ENCODE results near the gene BLM. TPM values are rescaled to one million over a fixed set of nuclear protein-coding genes. Genes with fewer than 3 reads are reported as not detected.

The BLM gene
- total and polyA plus RNA-seq, 2 of the 8 experiments (the other 6 are each of a cell fraction or from before 2014, with no cell fraction given): 15.2 to 46.7 TPM

DNA sequence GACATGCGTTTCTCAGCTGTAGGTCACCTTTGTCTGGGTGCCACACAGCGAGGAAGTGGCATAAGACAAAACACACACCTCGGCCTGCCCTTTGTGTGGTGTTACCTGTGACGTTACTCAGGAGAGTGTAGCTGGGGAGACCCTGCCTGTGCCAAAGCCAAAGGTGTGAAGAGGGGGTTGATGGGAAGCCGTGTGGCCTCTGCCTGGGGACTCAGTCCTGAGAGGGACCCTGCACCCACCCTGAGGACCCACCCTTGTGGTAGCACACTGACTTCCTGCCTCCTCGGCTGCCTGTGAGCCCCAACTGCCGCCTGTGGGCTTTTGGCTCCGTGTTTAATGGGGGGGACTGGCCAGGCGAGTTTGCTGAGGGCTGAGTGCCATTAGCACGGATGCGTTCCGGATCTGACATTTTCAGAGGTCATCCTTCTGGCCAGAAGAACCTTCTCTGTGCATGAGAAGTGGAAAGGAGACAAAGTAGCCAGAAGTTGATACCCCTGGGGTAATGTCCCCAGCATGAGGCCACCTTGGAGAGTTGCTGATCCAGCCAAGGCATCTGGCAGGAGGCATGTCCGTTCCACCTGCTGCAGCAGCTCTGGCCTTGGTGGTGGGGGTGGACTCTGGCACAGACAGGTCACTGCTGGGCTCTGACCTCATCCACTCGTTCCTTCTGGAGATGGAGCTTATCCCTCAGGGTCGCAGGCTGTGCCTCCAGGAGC, 99.4 kb downstream of the BLM start (continued):
- TF ChIP-seq, protein P1, sequence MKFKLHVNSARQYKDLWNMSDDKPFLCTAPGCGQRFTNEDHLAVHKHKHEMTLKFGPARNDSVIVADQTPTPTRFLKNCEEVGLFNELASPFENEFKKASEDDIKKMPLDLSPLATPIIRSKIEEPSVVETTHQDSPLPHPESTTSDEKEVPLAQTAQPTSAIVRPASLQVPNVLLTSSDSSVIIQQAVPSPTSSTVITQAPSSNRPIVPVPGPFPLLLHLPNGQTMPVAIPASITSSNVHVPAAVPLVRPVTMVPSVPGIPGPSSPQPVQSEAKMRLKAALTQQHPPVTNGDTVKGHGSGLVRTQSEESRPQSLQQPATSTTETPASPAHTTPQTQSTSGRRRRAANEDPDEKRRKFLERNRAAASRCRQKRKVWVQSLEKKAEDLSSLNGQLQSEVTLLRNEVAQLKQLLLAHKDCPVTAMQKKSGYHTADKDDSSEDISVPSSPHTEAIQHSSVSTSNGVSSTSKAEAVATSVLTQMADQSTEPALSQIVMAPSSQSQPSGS (IDR thresholded peaks at IDR 0.05; ENCODE audit: low read length): no peak
- TF ChIP-seq NRF1 (IDR thresholded peaks at IDR 0.05; ENCODE audit: low read depth, low read length): no peak
- TF ChIP-seq SP2 (IDR thresholded peaks at IDR 0.05; ENCODE audit: low read length): no peak
- TF ChIP-seq ZNF274 (IDR thresholded peaks at IDR 0.05; ENCODE audit: borderline replicate concordance, extremely low read depth, low read length): no peak
- no peak for TF ChIP-seq TCF12 (IDR thresholded peaks at IDR 0.05; ENCODE audit: low read depth, low read length)
- TF ChIP-seq JUND (IDR thresholded peaks at IDR 0.05; ENCODE audit: low read length): no peak

Data from H1 (cell line).